Uterus (tissue), 4 donors: Measurements from ENCODE around the gene EDC4. TPM values are rescaled to one million over a fixed set of nuclear protein-coding genes. Genes with fewer than 3 reads are reported as not detected.
A peak's percentile ranks its signal among the peaks of the same experiment; 100 is the strongest.

Source experiments
- DNase-seq, 2 donors: peaks; one replicate each; pipeline ENCODE4 v3.0.0-alpha.2; 2019 to 2020
- H3K27ac ChIP-seq, 2 donors: fragments of 200-600 bp; sonication (generic); 1 replicate in 1 of 2; 2 replicates in 1 of 2; pipeline ENCODE4 v1.5.1; 2016 to 2018
- H3K27me3 ChIP-seq, 2 donors: fragments of 200-600 bp; sonication (generic); one replicate each; pipeline ENCODE4 v1.5.1; 2018 to 2019; ENCODE audit warnings: control low read depth in 1 of 2
- H3K36me3 ChIP-seq, 2 donors: fragments of 200-600 bp; sonication (generic); one replicate each; pipeline ENCODE4 v1.5.1; 2019; ENCODE audit warnings: control low read depth in 1 of 2
- H3K4me1 ChIP-seq, 2 donors: fragments of 200-600 bp; sonication (generic); one replicate each; pipeline ENCODE4 v1.5.1; 2018 to 2019; ENCODE audit warnings: control low read depth in 1 of 2
- H3K4me3 ChIP-seq, 2 donors: fragments of 200-600 bp; sonication (generic); 1 replicate in 1 of 2; 2 replicates in 1 of 2; pipeline ENCODE4 v1.5.1; 2018 to 2019; ENCODE audit warnings: mild to moderate bottlenecking in 1 of 2
- H3K9me3 ChIP-seq, 2 donors: fragments of 200-600 bp; sonication (generic); one replicate each; pipeline ENCODE4 v1.5.1; 2019; ENCODE audit warnings: control low read depth in 1 of 2
- POLR2A ChIP-seq, 2 donors: fragments of 450-650 bp; IDR thresholded peaks; one replicate each; pipeline ENCODE4 v1.6.1; 2016; ENCODE audit warnings: antibody characterized with exemption in 2 of 2, mild to moderate bottlenecking in 1 of 2, moderate library complexity in 1 of 2
- intact Hi-C: fragments of 100-400 bp; cut with DNase I; formaldehyde crosslinking; loops from one replicate; pipeline ENCODE4 v1.15.1; 2023; ENCODE audit warnings: low total_unique reads
- total RNA-seq, 4 donors: library from RNA; depleted of rRNA in 3 of 4; stranded (reverse); fragments of >200 nt in 3 of 4; gene quantifications; one replicate each; pipeline versions ENCODE4 v1.1.0 to v1.2.4, GENCODE V29; 2014 to 2023
- TF ChIP-seq, protein P1 (sequence below), 4 experiments: fragments of 200-600 bp in 2 of 4; fragments of 450-650 bp in 2 of 4; sonication (generic) in 2 of 4; IDR thresholded peaks; one replicate each; pipeline ENCODE4 v1.5.1; 2016 to 2019; ENCODE audit warnings: antibody characterized with exemption in 4 of 4, mild to moderate bottlenecking in 2 of 4, moderate library complexity in 1 of 4
- donor health status: DM: yes; HTN: yes; CAD: no.

EDC4 gene
- total RNA-seq, 4 donors from 2014 or later = 19.4 to 63.7 (median 50.7) TPM

DNA sequence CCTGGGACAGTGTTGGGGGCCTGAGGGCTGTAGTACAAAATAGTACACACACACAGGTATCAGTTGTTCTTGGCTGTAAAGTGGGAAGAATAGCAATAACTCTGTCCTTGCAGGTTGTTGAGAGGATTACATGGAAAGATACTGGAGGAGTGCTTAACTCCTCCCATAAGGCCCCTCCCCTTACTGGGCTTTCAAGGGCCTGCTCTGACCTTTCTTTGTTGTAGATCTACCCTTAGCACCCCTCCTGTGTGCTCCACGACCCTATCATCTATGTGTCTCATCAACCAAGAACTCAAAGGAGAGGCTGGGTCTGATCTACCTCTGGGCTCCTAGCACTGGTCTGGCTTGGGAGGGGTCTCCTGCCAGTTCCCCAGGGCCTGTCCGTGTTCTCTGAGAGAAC, 8.3 kb upstream of the EDC4 start:
- no peaks in the 10 kb centered on the region for H3K9me3 ChIP-seq
- no peak overlapping the region for H3K4me3 ChIP-seq
- DNase-seq = no peak
- no peaks in the 10 kb centered on the region for H3K4me1 ChIP-seq
- intact Hi-C loops = no loop called here
- H3K36me3 ChIP-seq = no peaks in the 10 kb centered on the region
- no peak overlapping the region for H3K27ac ChIP-seq
- H3K27me3 ChIP-seq = no peaks in the 10 kb centered on the region
- TF ChIP-seq, protein P1, sequence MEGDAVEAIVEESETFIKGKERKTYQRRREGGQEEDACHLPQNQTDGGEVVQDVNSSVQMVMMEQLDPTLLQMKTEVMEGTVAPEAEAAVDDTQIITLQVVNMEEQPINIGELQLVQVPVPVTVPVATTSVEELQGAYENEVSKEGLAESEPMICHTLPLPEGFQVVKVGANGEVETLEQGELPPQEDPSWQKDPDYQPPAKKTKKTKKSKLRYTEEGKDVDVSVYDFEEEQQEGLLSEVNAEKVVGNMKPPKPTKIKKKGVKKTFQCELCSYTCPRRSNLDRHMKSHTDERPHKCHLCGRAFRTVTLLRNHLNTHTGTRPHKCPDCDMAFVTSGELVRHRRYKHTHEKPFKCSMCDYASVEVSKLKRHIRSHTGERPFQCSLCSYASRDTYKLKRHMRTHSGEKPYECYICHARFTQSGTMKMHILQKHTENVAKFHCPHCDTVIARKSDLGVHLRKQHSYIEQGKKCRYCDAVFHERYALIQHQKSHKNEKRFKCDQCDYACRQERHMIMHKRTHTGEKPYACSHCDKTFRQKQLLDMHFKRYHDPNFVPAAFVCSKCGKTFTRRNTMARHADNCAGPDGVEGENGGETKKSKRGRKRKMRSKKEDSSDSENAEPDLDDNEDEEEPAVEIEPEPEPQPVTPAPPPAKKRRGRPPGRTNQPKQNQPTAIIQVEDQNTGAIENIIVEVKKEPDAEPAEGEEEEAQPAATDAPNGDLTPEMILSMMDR (IDR thresholded peaks at IDR 0.05) = no peak
- no peak for TF ChIP-seq POLR2A (IDR thresholded peaks at IDR 0.05)

DNA sequence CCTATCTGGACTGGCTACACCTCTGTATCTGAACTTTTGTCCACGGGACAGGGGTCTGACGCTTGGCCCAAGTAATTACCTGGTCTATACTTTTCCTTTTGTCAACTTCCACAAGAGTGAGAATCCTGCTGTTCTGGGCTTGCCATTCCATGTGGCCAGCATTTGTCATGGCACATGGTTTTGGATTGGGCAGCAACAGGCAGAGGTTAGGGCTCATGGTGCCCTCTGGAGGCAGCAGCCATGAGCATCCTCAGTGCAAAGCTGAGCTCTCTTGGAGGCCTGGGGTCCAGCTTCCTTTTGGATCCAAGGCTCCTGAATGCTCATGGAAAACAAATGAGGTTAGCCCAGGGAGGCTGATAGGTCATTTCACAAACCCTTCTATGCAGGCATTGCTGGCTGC, 7.5 kb upstream of the EDC4 start:
- H3K4me3 ChIP-seq = no peak overlapping the region
- H3K4me1 ChIP-seq = no peaks in the 10 kb centered on the region
- no peaks in the 10 kb centered on the region for H3K36me3 ChIP-seq
- DNase-seq = no peak
- H3K9me3 ChIP-seq = no peaks in the 10 kb centered on the region
- no peaks in the 10 kb centered on the region for H3K27me3 ChIP-seq
- intact Hi-C loops = no loop called here
- no peak for TF ChIP-seq POLR2A (IDR thresholded peaks at IDR 0.05)
- TF ChIP-seq, protein P1 (IDR thresholded peaks at IDR 0.05) = peak in 2 of 4 experiments; percentile 10 to 20
- H3K27ac ChIP-seq = no peak overlapping the region

DNA sequence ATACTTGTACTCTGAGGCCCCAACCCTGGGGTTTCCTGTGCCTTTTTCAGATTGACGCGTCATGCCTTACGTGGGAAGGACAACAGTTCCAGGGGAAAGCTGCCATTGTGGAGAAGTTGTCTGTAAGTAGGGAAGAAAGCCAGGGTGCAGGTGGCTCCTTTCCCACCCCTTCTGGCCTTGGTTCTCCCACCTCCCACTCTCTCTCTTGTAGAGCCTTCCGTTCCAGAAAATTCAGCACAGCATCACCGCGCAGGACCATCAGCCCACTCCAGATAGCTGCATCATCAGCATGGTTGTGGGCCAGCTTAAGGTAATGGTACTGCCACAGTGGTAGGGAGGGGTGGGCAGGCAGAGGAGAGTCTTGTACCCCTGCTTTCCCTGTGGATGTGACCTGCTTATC, 4.6 kb upstream of the EDC4 start:
- intact Hi-C loops = no loop called here
- no peak overlapping the region for H3K4me3 ChIP-seq
- no peak overlapping the region for H3K27ac ChIP-seq
- DNase-seq = no peak
- no peaks in the 10 kb centered on the region for H3K4me1 ChIP-seq
- TF ChIP-seq, protein P1 (IDR thresholded peaks at IDR 0.05) = no peak
- TF ChIP-seq POLR2A (IDR thresholded peaks at IDR 0.05) = no peak
- no peaks in the 10 kb centered on the region for H3K27me3 ChIP-seq
- H3K9me3 ChIP-seq = no peaks in the 10 kb centered on the region
- H3K36me3 ChIP-seq = no peaks in the 10 kb centered on the region

DNA sequence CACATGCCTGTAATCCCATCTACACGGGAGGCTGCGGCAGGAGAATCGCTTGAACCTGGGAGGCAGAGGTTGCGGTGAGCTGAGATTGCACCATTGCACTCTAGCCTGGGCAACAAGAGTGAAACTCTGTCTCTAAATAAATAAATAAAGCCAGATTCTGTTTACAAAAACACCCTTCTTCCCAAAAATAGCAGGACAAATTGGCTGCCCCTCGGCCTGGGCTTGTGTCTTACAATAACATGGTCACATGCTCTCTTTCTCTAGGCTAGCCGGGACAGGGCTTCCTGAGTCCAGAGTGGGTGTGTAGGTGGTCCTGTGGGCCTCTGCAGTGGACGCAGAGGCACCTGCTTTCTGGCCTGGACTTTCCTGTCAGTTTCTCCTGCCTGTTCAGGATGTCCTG, 3.2 kb upstream of the EDC4 start:
- Histone ChIP-seq H3K27me3 (no peaks in the 10 kb centered on the region), H3K9me3 (no peaks in the 10 kb centered on the region), H3K4me3 (no peak overlapping the region), H3K4me1 (peaks cover 0 to 10% of the 10 kb centered on the region in 2 donors), H3K27ac (no peak overlapping the region), H3K36me3 (no peaks in the 10 kb centered on the region)
- DNase-seq = no peak
- intact Hi-C loops = no loop called here
- TF ChIP-seq, protein P1 (IDR thresholded peaks at IDR 0.05) = no peak
- no peak for TF ChIP-seq POLR2A (IDR thresholded peaks at IDR 0.05)

DNA sequence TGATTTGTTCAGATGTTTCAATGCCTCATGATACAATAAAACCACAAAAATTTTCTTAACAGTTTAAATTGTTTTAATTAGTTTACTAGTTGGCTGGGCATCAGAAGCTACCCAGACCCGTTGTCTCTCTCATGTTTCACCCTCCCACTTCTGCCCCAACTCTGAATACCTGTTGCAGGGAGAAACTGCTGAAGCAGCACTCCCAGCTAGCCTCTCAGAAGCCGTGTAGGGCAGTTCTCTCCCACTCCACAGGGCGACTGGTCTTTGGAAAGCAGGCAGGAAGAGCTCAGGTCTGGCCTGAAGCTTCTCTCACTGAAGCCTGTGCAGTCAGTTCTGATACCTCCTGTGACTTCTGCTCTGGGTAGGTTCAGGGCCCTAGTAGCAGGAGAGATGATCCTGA, 1.6 kb upstream of the EDC4 start:
- Histone ChIP-seq H3K27ac (no peak overlapping the region), H3K27me3 (no peaks in the 10 kb centered on the region), H3K9me3 (no peaks in the 10 kb centered on the region), H3K4me1 (peaks cover 3 to 11% of the 10 kb centered on the region in 2 donors), H3K4me3 (no peak overlapping the region), H3K36me3 (no peaks in the 10 kb centered on the region)
- no peak for TF ChIP-seq POLR2A (IDR thresholded peaks at IDR 0.05)
- TF ChIP-seq, protein P1 (IDR thresholded peaks at IDR 0.05) = no peak
- intact Hi-C loops = no loop called here
- no peak for DNase-seq
